IgD-negative memory B cell (primary cell): Measurements from ENCODE around the gene LONRF3. TPM values are rescaled to one million over a fixed set of nuclear protein-coding genes. Genes with fewer than 3 reads are reported as not detected.

Experiments
- H3K27ac Mint-ChIP-seq, 3 donors: one replicate each; pipeline ENCODE4 v1.8.0; 2020 to 2022; ENCODE audit warnings: mild to moderate bottlenecking in 3 of 3, mixed read lengths in 3 of 3, moderate library complexity in 1 of 3
- H3K27me3 Mint-ChIP-seq: one replicate; pipeline ENCODE4 v1.8.0; 2021; ENCODE audit warnings: mixed read lengths
- H3K36me3 Mint-ChIP-seq: one replicate; pipeline ENCODE4 v1.8.0; 2020; ENCODE audit warnings: mild to moderate bottlenecking, mixed read lengths
- H3K4me1 Mint-ChIP-seq, 3 donors: one replicate each; pipeline ENCODE4 v1.8.0; 2020 to 2022; ENCODE audit warnings: mixed read lengths in 3 of 3, mild to moderate bottlenecking in 1 of 3
- H3K4me3 Mint-ChIP-seq, 4 donors: one replicate each; pipeline ENCODE4 v1.8.0; 2020 to 2022; ENCODE audit warnings: mild to moderate bottlenecking in 4 of 4, mixed read lengths in 4 of 4, moderate library complexity in 3 of 4
- H3K9me3 Mint-ChIP-seq, 3 donors: one replicate each; pipeline ENCODE4 v1.8.0; 2020 to 2021; ENCODE audit warnings: mixed read lengths in 3 of 3, mild to moderate bottlenecking in 1 of 3
- polyA plus RNA-seq: library from polyadenylated mRNA; unstranded; fragments of 300-500 nt; fragmentation: Illumina TruSeq; gene quantifications from one replicate; pipeline ENCODE4 v1.2.3, GENCODE V29; 2021

LONRF3 gene
- polyA plus RNA-seq, 1 donor from 2014 or later: not detected

- Mint-ChIP-seq H3K4me1 (no peaks in the 10 kb centered on the region), H3K27me3 (peaks cover 3% of the 10 kb centered on the region), H3K4me3 (peak overlapping the region in 1 of 4 donors; percentile 37), H3K27ac (no peak overlapping the region), H3K36me3 (no peaks in the 10 kb centered on the region), H3K9me3 (peaks cover 4 to 9% (median 4%) of the 10 kb centered on the region in 3 donors)
Measured at GRCh38 chrX:119036107-119037029, 62.0 kb downstream of the LONRF3 start.

GRCh38 chrX:119040432-119040831 is 66.0 kb downstream of the LONRF3 start:
- no peak overlapping the region for H3K4me3 Mint-ChIP-seq
- no peaks in the 10 kb centered on the region for H3K36me3 Mint-ChIP-seq
- H3K9me3 Mint-ChIP-seq: no peaks in the 10 kb centered on the region
- H3K27me3 Mint-ChIP-seq: peaks cover 8% of the 10 kb centered on the region
- no peak overlapping the region for H3K27ac Mint-ChIP-seq
- H3K4me1 Mint-ChIP-seq: no peaks in the 10 kb centered on the region

DNA sequence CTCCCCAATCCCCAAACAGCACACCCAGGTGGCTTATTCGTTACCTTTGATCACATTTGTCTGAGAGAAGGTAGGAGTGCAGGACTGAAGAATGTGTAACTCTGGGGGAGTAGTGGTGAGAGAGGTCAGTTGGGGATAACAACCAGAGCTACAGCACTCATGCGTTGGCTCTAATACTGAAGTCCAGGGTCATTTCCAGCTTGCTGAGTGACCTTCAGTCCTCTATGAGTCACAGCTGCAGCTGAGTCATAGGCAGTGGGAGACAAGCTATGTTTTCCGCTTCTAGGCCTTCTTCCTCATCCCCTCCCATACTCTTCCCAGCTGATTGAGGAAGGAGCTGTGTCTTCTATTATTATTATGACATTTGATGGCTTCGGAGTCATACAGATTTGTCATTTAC is 66.8 kb downstream of the LONRF3 start:
- H3K36me3 Mint-ChIP-seq: no peaks in the 10 kb centered on the region
- H3K4me3 Mint-ChIP-seq: no peak overlapping the region

DNA sequence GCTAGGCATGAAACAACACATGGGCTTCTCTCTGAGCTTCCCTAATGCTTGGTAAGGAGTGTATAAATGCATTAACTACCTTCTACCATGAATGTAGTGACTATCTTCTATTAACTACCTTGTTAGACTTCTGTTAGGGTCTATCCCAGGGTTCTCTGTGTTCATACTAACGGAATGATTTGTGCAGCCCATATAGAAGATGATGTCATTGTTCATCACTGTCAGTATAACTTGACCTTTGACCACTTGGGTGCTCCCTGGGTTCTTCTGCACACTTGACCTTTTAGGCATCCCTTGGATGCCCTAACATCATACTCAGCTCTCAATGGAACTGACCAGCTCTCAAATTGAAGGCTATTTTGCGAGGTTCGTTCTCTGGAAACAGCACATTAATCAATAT is 67.6 kb downstream of the LONRF3 start:
- H3K4me3 Mint-ChIP-seq: no peak overlapping the region
- peaks cover 0 to 2% (median 0%) of the 10 kb centered on the region in 3 donors for H3K9me3 Mint-ChIP-seq
- H3K27me3 Mint-ChIP-seq: peaks cover 8% of the 10 kb centered on the region
- H3K27ac Mint-ChIP-seq: no peak overlapping the region
- no peaks in the 10 kb centered on the region for H3K36me3 Mint-ChIP-seq
- no peaks in the 10 kb centered on the region for H3K4me1 Mint-ChIP-seq

More for the DNA sequence above, 66.8 kb downstream of the LONRF3 start:
- Mint-ChIP-seq H3K27ac (no peak overlapping the region), H3K27me3 (peaks cover 8% of the 10 kb centered on the region), H3K9me3 (no peaks in the 10 kb centered on the region), H3K4me1 (no peaks in the 10 kb centered on the region)

DNA sequence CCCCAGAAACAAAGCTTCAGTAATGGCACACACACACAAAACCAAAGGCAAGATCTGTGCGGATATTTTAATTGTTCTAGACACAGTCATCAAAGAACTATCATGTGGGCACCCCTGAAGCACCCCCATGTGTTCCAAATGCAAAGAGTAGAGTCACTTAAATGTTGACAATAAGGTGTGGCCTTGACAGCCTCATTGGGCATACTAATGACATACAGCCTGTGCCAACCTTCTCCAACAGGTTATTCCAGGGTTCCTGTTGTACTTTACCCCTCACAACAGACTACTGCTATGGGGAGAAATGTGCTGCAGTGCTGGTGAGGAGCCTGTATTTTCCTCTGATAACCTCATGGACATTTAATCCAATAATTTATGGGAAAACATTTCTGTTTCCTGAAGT is 68.6 kb downstream of the LONRF3 start:
- Mint-ChIP-seq H3K4me1 (no peaks in the 10 kb centered on the region), H3K36me3 (no peaks in the 10 kb centered on the region), H3K27me3 (peaks cover 8% of the 10 kb centered on the region), H3K9me3 (peaks cover 0 to 2% (median 0%) of the 10 kb centered on the region in 3 donors), H3K4me3 (no peak overlapping the region), H3K27ac (no peak overlapping the region)

DNA sequence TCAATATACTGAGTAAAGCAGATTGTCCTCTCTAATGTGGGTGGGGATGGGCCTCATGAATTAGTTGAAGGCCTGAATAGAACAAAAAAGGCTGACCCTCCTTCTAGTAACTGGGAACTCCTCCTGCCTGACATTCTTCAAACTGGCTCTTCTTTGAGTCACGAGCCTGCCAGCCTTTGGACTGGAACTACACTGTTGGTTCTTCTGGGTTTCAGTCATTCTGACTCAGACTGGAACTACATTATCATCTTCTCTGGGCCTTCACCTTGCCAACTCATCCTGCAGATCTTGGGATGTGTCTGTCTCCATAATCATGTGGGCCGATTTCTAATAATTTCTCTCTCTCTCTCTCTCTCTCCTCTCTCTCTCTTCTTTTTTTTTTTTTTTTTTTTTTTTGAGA is 71.5 kb downstream of the LONRF3 start:
- H3K27me3 Mint-ChIP-seq: peaks cover 9% of the 10 kb centered on the region
- H3K36me3 Mint-ChIP-seq: peaks cover 2% of the 10 kb centered on the region
- H3K4me3 Mint-ChIP-seq: no peak overlapping the region
- H3K9me3 Mint-ChIP-seq: peaks cover 0 to 6% (median 2%) of the 10 kb centered on the region in 3 donors
- no peaks in the 10 kb centered on the region for H3K4me1 Mint-ChIP-seq
- H3K27ac Mint-ChIP-seq: no peak overlapping the region

DNA sequence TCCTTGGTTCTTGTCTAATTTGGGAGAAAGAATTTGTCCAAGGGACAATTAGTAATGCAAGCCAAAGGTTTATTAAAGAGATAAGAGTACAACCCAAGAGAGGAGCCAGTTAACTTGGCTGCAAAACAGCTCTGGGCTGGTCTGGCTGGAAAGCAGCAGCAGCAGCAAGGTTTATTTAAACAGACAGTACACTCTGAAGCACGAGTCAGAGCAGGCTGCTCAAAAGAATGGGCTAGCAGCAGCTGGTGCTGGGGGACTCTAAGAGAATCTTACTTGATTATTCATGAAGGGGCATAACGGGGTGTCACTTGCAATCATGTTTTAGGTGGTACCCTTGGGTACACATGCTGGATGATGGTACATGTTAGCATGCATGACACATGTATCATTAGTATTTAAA is 81.3 kb downstream of the LONRF3 start:
- Mint-ChIP-seq H3K4me3 (no peak overlapping the region), H3K36me3 (no peaks in the 10 kb centered on the region), H3K27me3 (peaks cover 11% of the 10 kb centered on the region), H3K4me1 (no peaks in the 10 kb centered on the region), H3K27ac (no peak overlapping the region), H3K9me3 (no peaks in the 10 kb centered on the region)

DNA sequence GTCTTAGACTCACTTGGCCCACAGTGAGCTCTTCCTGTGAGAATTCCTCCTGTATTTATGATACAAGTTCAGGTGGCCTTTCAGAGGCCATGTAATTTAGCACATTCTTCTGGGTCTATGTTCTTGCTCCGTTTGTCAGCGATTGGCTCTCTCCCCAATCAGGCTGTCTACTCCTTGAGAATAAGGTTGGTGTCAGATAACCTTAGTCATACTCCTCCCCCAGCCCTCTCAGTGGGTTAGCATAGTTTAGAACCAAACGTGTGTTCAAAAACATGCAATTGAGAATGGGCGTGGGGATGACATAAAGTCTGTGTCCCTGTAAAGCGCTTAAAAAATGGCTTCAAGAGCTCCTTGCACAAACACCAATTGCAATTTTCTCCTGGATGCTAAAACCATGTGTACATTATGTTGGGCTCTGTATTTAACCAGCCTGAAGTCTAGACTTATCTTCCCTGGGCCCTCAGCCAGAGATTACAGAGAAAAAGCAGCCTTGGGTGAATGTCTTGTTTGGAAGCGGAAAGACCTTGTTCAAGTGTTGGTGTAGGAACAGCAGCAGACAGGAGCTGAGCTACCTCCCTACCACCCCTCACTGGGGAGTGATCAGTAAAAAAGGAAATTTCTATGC is 88.4 kb downstream of the LONRF3 start:
- no peak overlapping the region for H3K27ac Mint-ChIP-seq
- no peaks in the 10 kb centered on the region for H3K9me3 Mint-ChIP-seq
- no peak overlapping the region for H3K4me3 Mint-ChIP-seq
- peaks cover 9% of the 10 kb centered on the region for H3K27me3 Mint-ChIP-seq
- H3K4me1 Mint-ChIP-seq: no peaks in the 10 kb centered on the region
- no peaks in the 10 kb centered on the region for H3K36me3 Mint-ChIP-seq

DNA sequence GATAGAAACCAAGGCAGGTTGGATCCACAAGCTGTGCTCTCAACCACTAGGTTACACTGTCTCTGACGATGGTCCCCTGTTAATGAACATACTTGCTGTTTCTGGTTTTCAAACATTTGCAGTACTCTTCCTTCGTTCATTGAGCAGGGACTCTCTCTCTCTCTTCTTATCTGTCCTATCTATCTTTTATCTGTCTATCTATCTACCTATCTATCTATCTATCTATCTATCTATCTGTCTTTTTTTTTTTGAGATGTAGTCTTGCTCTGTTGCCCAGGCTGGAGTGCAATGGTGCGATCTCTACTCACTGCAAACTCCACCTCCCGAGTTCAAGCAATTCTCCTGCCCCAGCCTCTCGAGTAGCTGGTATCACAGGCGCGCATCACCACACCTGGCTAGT is 89.0 kb downstream of the LONRF3 start:
- H3K4me3 Mint-ChIP-seq: no peak overlapping the region
- H3K27ac Mint-ChIP-seq: no peak overlapping the region
- no peaks in the 10 kb centered on the region for H3K4me1 Mint-ChIP-seq
- H3K9me3 Mint-ChIP-seq: no peaks in the 10 kb centered on the region
- H3K36me3 Mint-ChIP-seq: no peaks in the 10 kb centered on the region
- peaks cover 9% of the 10 kb centered on the region for H3K27me3 Mint-ChIP-seq

DNA sequence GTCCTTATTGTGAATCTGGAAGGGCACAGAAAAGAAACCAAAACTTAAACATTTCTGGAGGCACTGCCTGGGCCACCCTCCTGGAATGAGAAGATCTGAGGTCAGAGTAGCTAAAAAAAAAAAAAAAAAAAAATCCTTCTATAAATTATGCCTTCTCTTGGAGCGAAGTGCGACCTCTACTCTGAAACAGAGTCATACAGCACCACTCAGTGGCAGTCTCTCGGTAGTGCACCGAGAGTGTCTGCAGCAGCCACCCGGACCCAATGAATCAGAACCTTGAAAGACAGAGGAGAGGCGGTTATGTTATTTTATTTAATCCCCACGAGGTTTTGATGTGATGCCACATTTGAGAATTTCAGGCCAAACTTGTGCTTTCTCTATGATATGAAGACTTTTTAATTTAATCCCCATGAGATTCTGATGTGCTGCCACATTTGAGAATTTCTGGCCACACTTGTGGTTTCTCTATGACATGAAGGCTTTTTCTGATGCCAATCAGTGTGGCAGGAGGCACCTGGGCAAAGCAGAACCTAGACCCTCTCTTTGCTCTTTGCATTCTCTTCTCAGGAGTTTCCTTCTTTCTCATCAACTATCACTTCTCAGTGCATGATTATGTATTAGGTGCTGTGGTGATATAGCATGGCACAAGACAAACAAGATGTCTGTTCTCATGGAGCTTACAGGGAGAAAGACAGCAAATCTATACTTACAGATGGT is 92.8 kb downstream of the LONRF3 start:
- H3K36me3 Mint-ChIP-seq: no peaks in the 10 kb centered on the region
- no peak overlapping the region for H3K27ac Mint-ChIP-seq
- H3K4me1 Mint-ChIP-seq: peaks cover 0 to 12% (median 8%) of the 10 kb centered on the region in 3 donors
- H3K4me3 Mint-ChIP-seq: no peak overlapping the region
- no peaks in the 10 kb centered on the region for H3K9me3 Mint-ChIP-seq
- H3K27me3 Mint-ChIP-seq: peaks cover 2% of the 10 kb centered on the region

Other genes with a start within 250 kb of the LONRF3 start
- gene IL13RA1, start 247.0 kb upstream of the LONRF3 start, polyA plus RNA-seq: 31.1 TPM
- not detected for gene ZCCHC12, start 150.8 kb upstream of the LONRF3 start, polyA plus RNA-seq
- gene CT47C1, start 98.4 kb downstream of the LONRF3 start, polyA plus RNA-seq: not detected
- gene KIAA1210, start 153.2 kb downstream of the LONRF3 start, polyA plus RNA-seq: not detected